Measurements from ENCODE around the gene SLC25A18. TPM values are rescaled to one million over a fixed set of nuclear protein-coding genes. Genes with fewer than 3 reads are reported as not detected.

SLC25A18 gene
- total RNA-seq, 2 experiments from 2014 or later = not detected

DNA sequence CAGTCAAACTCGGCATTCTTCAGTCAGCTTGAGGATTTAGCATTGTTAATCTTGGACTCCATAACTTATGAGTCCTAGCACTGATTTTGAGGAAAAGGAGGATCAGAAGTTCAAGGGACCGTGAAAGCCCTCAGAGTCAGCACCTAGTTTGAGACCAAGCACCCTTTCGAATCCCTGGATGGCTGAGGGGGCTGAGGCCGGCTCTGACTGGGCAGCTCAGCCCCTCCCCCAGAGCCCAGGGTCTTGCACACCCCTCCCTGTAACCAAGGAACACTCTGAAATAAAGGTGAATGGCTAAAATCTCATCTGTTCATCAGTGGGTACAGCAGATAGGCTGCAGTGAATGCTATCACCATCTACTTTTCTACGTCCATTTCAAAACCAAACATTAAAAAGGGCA lies 27.3 kb downstream of the SLC25A18 start:
- Mint-ChIP-seq H3K36me3 (ENCODE audit: low read depth) (peaks cover 21% of the 10 kb centered on the region), H3K4me1 (ENCODE audit: low read depth) (no peaks in the 10 kb centered on the region), H3K4me3 (no peak overlapping the region), H3K27me3 (ENCODE audit: low read depth) (no peaks in the 10 kb centered on the region), H3K9me3 (no peaks in the 10 kb centered on the region), H3K27ac (no peak overlapping the region)
- DNase-seq = no peak
- CTCF ChIA-PET = no interaction called here
- intact Hi-C loops (cut with micrococcal nuclease) = no loop called here

DNA sequence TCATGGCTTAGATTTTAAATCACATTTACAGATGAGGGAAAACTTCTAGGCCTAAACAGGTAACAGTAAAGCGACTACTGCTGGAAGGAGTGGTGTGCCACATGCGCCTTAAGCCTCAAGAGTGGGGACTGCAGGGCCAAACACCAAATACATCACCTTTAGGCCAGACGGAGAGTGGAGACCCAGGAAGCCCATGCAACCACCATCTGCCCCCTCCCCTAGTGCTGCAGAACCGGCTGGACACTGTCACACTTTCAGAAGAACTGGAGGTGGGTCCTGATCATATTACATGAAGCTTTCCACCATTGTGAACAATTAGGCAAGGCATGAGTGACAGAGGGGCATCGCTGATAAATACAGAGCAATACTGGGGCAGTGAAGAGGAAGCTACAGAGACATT lies 28.9 kb downstream of the SLC25A18 start:
- no peak for DNase-seq
- peak overlapping the region; percentile 9 for H3K27ac Mint-ChIP-seq
- no peaks in the 10 kb centered on the region for H3K27me3 Mint-ChIP-seq (ENCODE audit: low read depth)
- H3K4me1 Mint-ChIP-seq (ENCODE audit: low read depth) = no peaks in the 10 kb centered on the region
- H3K4me3 Mint-ChIP-seq = no peak overlapping the region
- H3K36me3 Mint-ChIP-seq (ENCODE audit: low read depth) = peaks cover 31% of the 10 kb centered on the region
- CTCF ChIA-PET = interaction anchor here (0.6 kb wide), 1 partner anchor 210 kb away, joined by 3 read pairs; no protein-coding TSS in a partner anchor
- intact Hi-C loops (cut with micrococcal nuclease) = no loop called here
- H3K9me3 Mint-ChIP-seq = no peaks in the 10 kb centered on the region

DNA sequence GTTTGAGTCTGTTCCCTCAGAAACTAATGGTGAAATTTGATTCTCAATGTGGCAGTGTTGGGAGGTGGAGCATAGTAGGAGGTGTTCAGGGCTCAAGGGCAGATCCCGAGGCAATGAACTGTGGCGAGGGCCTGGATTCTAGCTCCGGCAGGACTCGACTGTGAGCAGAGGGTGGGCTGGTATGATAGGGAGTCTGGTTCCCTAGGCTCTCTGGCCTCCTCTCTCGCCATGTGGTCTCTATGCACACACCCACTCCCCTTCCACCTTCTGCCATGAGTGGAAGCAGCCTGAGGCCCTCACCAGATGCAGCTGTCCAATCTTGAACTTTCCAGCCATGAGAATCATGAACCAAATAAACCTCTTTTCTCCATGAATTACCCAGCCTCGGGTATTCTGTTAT lies 32.9 kb downstream of the SLC25A18 start:
- H3K27ac Mint-ChIP-seq = no peak overlapping the region
- DNase-seq = no peak
- no peaks in the 10 kb centered on the region for H3K9me3 Mint-ChIP-seq
- no peaks in the 10 kb centered on the region for H3K4me1 Mint-ChIP-seq (ENCODE audit: low read depth)
- H3K27me3 Mint-ChIP-seq (ENCODE audit: low read depth) = no peaks in the 10 kb centered on the region
- no peak overlapping the region for H3K4me3 Mint-ChIP-seq
- CTCF ChIA-PET = no interaction called here
- H3K36me3 Mint-ChIP-seq (ENCODE audit: low read depth) = peaks cover 49% of the 10 kb centered on the region
- intact Hi-C loops (cut with micrococcal nuclease) = no loop called here

DNA sequence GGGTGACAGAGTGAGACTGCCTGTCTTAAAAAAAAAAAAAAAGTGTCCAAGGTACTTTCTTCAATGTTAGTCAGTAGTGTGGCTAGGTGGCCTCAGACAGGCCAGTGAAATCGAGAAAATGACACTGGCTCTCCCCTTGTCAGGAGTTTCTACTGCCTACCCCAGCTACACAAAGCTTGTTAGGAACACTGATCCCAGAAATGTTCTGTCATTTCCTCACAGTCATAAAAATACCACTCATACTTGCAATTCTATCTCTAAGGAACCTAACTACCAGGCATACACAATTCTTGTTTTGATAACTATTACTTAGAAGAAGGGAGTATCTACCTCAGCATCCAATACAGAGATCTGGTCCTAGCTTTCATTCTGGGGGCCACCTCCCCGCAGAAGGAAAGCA lies 33.9 kb downstream of the SLC25A18 start:
- Mint-ChIP-seq H3K4me1 (ENCODE audit: low read depth) (no peaks in the 10 kb centered on the region), H3K4me3 (no peak overlapping the region), H3K27me3 (ENCODE audit: low read depth) (no peaks in the 10 kb centered on the region), H3K27ac (no peak overlapping the region), H3K36me3 (ENCODE audit: low read depth) (peaks cover 43% of the 10 kb centered on the region), H3K9me3 (no peaks in the 10 kb centered on the region)
- DNase-seq = no peak
- CTCF ChIA-PET = interaction anchor here (0.7 kb wide), 1 partner anchor 74 kb away, joined by 3 read pairs; no protein-coding TSS in a partner anchor
- intact Hi-C loops (cut with micrococcal nuclease) = no loop called here

DNA sequence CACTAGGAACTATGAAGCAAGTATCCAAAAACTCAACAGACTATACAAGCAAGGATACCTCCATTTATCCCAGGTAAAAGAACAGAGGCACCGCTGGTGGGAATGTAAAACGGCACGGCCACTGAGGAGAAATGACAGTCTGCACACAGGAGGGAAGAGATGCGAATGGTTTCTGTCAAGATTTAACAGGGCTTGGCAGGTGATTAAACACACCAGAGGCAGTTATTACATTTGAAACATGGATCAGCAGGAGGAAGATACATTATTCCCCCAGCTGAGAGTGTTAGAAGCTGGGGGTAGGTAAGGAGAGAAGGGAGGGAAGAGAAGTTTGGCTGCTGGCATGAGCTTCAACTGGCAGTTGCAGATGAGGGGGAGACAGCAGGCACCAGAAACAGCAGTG lies 35.0 kb downstream of the SLC25A18 start:
- H3K27me3 Mint-ChIP-seq (ENCODE audit: low read depth) = no peaks in the 10 kb centered on the region
- H3K4me3 Mint-ChIP-seq = no peak overlapping the region
- no peaks in the 10 kb centered on the region for H3K9me3 Mint-ChIP-seq
- no peak for DNase-seq
- H3K36me3 Mint-ChIP-seq (ENCODE audit: low read depth) = peaks cover 40% of the 10 kb centered on the region
- intact Hi-C loops (cut with micrococcal nuclease) = no loop called here
- no peaks in the 10 kb centered on the region for H3K4me1 Mint-ChIP-seq (ENCODE audit: low read depth)
- H3K27ac Mint-ChIP-seq = no peak overlapping the region
- CTCF ChIA-PET = no interaction called here

DNA sequence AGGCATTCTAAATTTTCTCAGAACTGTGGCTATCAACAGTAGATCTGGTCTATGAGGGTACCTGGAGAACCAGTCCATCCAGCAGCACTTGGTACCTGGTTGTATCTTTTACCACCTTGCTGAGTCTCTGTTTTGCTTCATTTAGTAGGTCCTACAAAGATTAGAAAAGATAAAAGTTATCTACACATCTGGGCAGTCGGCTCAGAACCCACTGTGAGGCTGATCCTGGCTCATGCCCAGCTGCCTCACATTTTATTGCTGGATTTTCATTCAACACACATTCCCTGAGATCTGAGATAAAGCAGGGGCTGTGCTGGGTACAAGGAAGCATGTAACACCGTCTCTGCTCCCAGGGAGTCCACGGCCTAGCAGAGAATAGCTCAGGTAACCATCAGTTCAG lies 37.7 kb downstream of the SLC25A18 start:
- H3K27me3 Mint-ChIP-seq (ENCODE audit: low read depth) = no peaks in the 10 kb centered on the region
- peaks cover 30% of the 10 kb centered on the region for H3K36me3 Mint-ChIP-seq (ENCODE audit: low read depth)
- H3K4me1 Mint-ChIP-seq (ENCODE audit: low read depth) = peaks cover 1% of the 10 kb centered on the region
- H3K9me3 Mint-ChIP-seq = no peaks in the 10 kb centered on the region
- no peak for DNase-seq
- H3K4me3 Mint-ChIP-seq = no peak overlapping the region
- H3K27ac Mint-ChIP-seq = peak overlapping the region; percentile 41
- CTCF ChIA-PET = no interaction called here
- intact Hi-C loops (cut with micrococcal nuclease) = no loop called here

DNA sequence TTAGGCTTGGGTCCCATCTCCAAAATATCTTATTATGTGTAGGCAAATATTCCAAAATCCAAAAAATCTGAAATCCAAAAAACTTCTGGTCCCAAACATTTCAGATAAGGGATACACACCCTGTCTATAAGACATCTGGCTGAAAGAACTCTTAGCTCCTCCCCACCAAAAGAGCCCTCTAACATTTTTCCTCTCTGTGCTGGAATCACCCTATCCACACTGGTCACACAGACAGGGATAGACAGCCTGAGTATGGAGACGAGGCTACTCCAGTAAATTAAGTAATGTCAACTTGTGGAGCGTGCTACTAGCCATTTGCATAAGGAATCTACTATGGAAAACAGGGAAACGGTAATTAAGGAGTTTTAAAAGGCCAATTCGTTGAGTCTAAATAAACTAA lies 40.4 kb downstream of the SLC25A18 start:
- intact Hi-C loops (cut with micrococcal nuclease) = no loop called here
- Mint-ChIP-seq H3K36me3 (ENCODE audit: low read depth) (peaks cover 11% of the 10 kb centered on the region), H3K27me3 (ENCODE audit: low read depth) (no peaks in the 10 kb centered on the region), H3K9me3 (no peaks in the 10 kb centered on the region), H3K27ac (no peak overlapping the region), H3K4me1 (ENCODE audit: low read depth) (peaks cover 3% of the 10 kb centered on the region), H3K4me3 (no peak overlapping the region)
- no peak for DNase-seq
- CTCF ChIA-PET = no interaction called here

DNA sequence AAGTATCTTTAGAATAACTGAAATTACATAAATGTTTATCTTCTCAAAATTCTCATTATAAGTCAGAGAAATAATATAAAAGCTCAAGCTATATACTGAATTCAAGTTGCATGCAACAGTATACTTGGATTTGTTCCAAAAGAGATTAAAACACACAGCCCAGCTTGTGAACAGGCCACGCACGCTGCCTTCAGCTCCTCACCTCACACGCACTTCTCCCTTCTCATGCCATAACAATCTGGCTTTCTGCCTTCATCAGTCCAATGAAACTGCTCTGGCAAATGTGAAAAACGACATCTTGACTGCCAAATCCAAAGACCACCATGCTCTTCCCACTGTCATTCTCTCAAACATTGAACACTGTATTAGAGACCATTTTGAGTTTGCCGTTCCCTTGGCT lies 43.2 kb downstream of the SLC25A18 start:
- H3K36me3 Mint-ChIP-seq (ENCODE audit: low read depth) = peaks cover 5% of the 10 kb centered on the region
- no peaks in the 10 kb centered on the region for H3K9me3 Mint-ChIP-seq
- H3K4me3 Mint-ChIP-seq = no peak overlapping the region
- peaks cover 3% of the 10 kb centered on the region for H3K4me1 Mint-ChIP-seq (ENCODE audit: low read depth)
- CTCF ChIA-PET = no interaction called here
- DNase-seq = no peak
- intact Hi-C loops (cut with micrococcal nuclease) = no loop called here
- H3K27ac Mint-ChIP-seq = no peak overlapping the region
- H3K27me3 Mint-ChIP-seq (ENCODE audit: low read depth) = no peaks in the 10 kb centered on the region

DNA sequence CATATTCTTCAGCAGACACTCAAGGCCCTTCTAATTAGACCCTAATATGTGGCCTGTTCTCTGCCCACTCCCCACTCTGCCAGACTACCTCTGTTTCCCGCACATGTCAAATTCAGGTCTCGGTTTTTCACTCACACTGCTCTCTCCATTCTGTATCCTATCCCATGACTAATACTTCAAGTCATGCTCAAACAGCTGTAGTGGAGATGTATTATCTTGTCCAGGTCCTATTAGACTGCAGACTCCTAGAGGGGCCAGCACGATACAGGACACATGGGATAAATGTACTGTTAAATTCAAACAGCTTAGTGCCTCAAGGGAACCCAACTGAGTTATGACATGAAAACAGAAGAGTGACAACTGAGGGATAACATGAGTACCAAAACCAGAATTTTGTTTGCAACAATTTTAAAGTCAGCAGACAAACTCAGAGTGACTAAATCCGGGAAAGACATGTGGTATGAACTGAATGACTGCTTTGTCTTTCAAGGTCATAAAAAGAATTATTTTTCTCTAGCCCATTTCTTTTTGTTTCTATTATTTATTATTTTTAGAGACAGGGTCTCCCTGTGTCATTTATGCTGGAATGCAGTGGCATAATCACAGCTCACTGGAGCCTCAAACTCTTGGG lies 44.7 kb downstream of the SLC25A18 start:
- Mint-ChIP-seq H3K27ac (no peak overlapping the region), H3K27me3 (ENCODE audit: low read depth) (no peaks in the 10 kb centered on the region), H3K9me3 (no peaks in the 10 kb centered on the region), H3K36me3 (ENCODE audit: low read depth) (peaks cover 12% of the 10 kb centered on the region), H3K4me3 (no peak overlapping the region), H3K4me1 (ENCODE audit: low read depth) (peaks cover 3% of the 10 kb centered on the region)
- DNase-seq = no peak
- CTCF ChIA-PET = no interaction called here
- intact Hi-C loops (cut with micrococcal nuclease) = no loop called here

DNA sequence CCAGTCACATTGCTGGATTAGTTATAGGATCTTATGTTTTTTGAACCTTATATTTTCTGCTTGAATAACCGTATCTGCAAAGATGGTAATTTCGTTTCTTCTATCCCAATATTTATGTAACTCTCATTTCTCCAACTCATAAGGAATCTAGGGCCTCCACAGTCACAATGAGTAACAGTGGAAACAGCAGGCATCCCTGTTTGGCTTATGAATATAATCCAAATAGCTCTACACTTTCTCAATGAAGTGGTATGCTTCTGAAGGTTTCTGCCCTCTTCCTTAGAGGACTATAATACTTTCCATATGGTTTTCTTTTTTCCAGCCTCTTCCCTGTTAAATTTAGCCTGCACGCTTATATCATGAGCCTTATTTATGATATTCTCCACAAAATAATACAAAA lies 48.8 kb downstream of the SLC25A18 start:
- H3K4me3 Mint-ChIP-seq = no peak overlapping the region
- CTCF ChIA-PET = no interaction called here
- H3K36me3 Mint-ChIP-seq (ENCODE audit: low read depth) = peaks cover 13% of the 10 kb centered on the region
- H3K27ac Mint-ChIP-seq = no peak overlapping the region
- H3K9me3 Mint-ChIP-seq = no peaks in the 10 kb centered on the region
- intact Hi-C loops (cut with micrococcal nuclease) = no loop called here
- DNase-seq = no peak
- no peaks in the 10 kb centered on the region for H3K4me1 Mint-ChIP-seq (ENCODE audit: low read depth)
- H3K27me3 Mint-ChIP-seq (ENCODE audit: low read depth) = no peaks in the 10 kb centered on the region

DNA sequence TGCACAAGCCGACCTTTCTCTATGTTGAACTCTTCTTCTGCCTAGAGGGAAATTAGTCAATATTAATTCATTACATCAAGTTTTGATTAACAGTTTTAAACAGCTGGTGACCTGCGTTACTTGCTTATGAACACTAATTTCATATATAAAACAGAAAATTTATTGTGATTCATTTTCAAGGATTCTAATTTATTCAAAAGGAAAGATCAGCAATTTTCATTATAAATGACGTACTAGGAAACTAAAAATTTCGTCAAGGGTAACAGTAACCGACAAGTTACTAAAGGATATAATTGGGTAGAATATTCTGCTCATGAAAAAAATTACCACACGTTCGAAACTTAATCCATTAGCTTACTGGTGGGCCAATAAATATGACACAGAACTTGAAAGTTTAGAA lies 50.0 kb downstream of the SLC25A18 start:
- CTCF ChIA-PET = no interaction called here
- peaks cover 14% of the 10 kb centered on the region for H3K36me3 Mint-ChIP-seq (ENCODE audit: low read depth)

DNA sequence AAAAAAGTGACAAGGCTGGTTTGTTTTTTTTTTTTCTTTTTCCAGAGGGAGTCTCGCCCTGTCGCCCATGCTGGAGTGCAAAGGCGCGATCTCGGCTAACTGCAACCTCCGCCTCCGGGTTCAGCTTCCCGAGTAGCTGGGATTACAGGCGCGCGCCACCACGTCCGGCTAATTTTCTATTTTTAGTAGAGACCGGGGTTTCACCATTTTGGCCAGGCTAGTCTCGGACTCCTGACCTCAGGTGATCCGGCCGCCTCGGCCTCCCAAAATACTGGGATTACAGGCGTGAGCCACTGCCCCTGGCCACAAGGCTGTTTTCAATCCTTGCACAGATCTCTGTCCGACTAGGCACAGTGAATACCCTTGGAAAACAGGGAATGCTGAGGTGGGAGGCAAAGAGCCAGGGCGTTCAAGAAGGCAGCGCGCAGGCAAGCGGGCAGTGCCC lies 64.7 kb downstream of the SLC25A18 start:
- Mint-ChIP-seq H3K27ac (peak overlapping the region; percentile 92), H3K9me3 (no peaks in the 10 kb centered on the region), H3K36me3 (ENCODE audit: low read depth) (peaks cover 5% of the 10 kb centered on the region), H3K4me3 (peak overlapping the region; percentile 98), H3K27me3 (ENCODE audit: low read depth) (no peaks in the 10 kb centered on the region), H3K4me1 (ENCODE audit: low read depth) (peaks cover 26% of the 10 kb centered on the region)
- CTCF ChIA-PET = no interaction called here
- intact Hi-C loops (cut with micrococcal nuclease) = loop anchor here (1.0 to 5.0 kb wide), 5 partner anchors 10 to 469 kb away; partner anchors contain the start of genes BCL2L13, BID, HDHD5 and PEX26
- DNase-seq = no peak

More for the DNA sequence above, 50.0 kb downstream of the SLC25A18 start:
- Mint-ChIP-seq H3K4me3 (no peak overlapping the region), H3K4me1 (ENCODE audit: low read depth) (no peaks in the 10 kb centered on the region), H3K27ac (no peak overlapping the region), H3K27me3 (ENCODE audit: low read depth) (no peaks in the 10 kb centered on the region), H3K9me3 (no peaks in the 10 kb centered on the region)
- intact Hi-C loops (cut with micrococcal nuclease) = no loop called here
- DNase-seq = no peak

DNA sequence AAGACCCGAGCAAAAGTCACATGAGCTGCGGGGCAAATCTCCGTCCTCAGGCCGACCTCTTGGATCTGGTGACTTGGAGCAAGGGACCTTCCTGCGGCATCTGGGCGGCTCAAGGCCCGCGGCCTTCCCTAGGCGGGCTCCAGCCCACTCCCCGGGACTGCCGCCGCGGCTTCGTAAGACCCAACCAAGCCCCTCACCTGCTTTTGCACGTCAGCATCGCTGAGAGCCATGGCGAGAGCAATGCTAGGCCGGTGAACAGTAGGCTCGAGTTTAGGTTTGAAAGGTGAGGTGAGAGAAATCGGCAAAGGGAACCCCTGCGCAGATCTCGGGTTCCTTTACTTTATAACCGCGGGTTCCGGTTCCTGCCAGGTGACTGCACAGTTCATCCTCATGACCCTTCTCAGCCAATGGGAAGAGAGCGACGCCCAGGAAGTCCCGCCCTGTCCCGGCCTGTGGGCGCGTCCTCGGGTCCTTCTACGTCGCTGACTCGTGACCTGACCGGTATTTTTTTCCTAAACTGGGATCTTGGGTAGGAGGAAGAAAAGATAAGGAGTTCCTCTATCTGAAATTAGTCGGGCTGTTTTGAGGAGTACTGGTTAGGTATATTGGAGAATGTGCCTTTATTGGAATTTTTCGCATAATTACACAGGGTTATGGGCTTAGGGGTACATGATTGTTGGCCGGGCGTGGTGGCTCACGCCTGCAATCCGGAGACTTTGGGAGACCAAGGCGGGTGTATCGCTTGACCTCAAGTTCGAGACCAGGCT lies 65.3 kb downstream of the SLC25A18 start, which contains the start of gene ATP6V1E1:
ATP6V1E1 (minus strand) TSS at position 344 of the 767 bp plus-strand sequence; CDS start at position 230, 114 bp downstream.
- H3K9me3 Mint-ChIP-seq = no peaks in the 10 kb centered on the region
- CTCF ChIA-PET = no interaction called here
- H3K4me3 Mint-ChIP-seq = peak within 1 kb of the TSS; percentile 98
- DNase-seq = peak; percentile 98
- H3K27me3 Mint-ChIP-seq (ENCODE audit: low read depth) = no peaks in the 10 kb centered on the region
- peak within 1 kb of the TSS; percentile 92 for H3K27ac Mint-ChIP-seq
- intact Hi-C loops (cut with micrococcal nuclease) = loop anchor here (1.0 to 5.0 kb wide), 5 partner anchors 10 to 470 kb away; partner anchors contain the start of genes BCL2L13, BID, HDHD5 and PEX26
- H3K4me1 Mint-ChIP-seq (ENCODE audit: low read depth) = peaks cover 25% of the 10 kb centered on the region
- peaks cover 5% of the 10 kb centered on the region for H3K36me3 Mint-ChIP-seq (ENCODE audit: low read depth)
